Ishikawa (cell line): Measurements from ENCODE around the gene AHI1.

ENCODE experiments used
- CEBPB ChIP-seq: IDR thresholded peaks from 2 replicates; pipeline ENCODE4 v1.6.1; 2012
- CREB1 ChIP-seq: IDR thresholded peaks from 2 replicates; pipeline ENCODE4 v1.6.1; 2012; ENCODE audit warnings: low read depth
- EGR1 ChIP-seq: IDR thresholded peaks from 2 replicates; pipeline ENCODE4 v1.6.1; 2012
- EP300 ChIP-seq: IDR thresholded peaks from 2 replicates; pipeline ENCODE4 v1.6.1; 2012; ENCODE audit warnings: borderline replicate concordance
- FOXM1 ChIP-seq: IDR thresholded peaks from 2 replicates; pipeline ENCODE4 v1.6.1; 2012; ENCODE audit warnings: low read depth, borderline replicate concordance
- MAX ChIP-seq: IDR thresholded peaks from 2 replicates; pipeline ENCODE4 v1.6.1; 2012
- NFIC ChIP-seq: IDR thresholded peaks from 2 replicates; pipeline ENCODE4 v1.6.1; 2012
- RAD21 ChIP-seq: IDR thresholded peaks from 2 replicates; pipeline ENCODE4 v1.6.1; 2012; ENCODE audit warnings: low read depth
- TAF1 ChIP-seq: IDR thresholded peaks from 2 replicates; pipeline ENCODE4 v1.6.1; 2012; ENCODE audit warnings: low read depth, mild to moderate bottlenecking
- TCF12 ChIP-seq: IDR thresholded peaks from 2 replicates; pipeline ENCODE4 v1.6.1; 2012; ENCODE audit warnings: low read depth
- TEAD4 ChIP-seq: IDR thresholded peaks from 2 replicates; pipeline ENCODE4 v1.6.1; 2012
- YY1 ChIP-seq: IDR thresholded peaks from 2 replicates; pipeline ENCODE4 v1.6.1; 2012; ENCODE audit warnings: low read depth
- ZBTB7A ChIP-seq: IDR thresholded peaks from 2 replicates; pipeline ENCODE4 v1.6.1; 2012; ENCODE audit warnings: low read depth
- TF ChIP-seq, protein P1 (sequence below): IDR thresholded peaks from 2 replicates; pipeline ENCODE4 v1.6.1; 2012; ENCODE audit warnings: low read depth, mild to moderate bottlenecking
- TF ChIP-seq, protein P2 (sequence below): IDR thresholded peaks from 2 replicates; pipeline ENCODE4 v1.6.1; 2012

The AHI1 gene

DNA sequence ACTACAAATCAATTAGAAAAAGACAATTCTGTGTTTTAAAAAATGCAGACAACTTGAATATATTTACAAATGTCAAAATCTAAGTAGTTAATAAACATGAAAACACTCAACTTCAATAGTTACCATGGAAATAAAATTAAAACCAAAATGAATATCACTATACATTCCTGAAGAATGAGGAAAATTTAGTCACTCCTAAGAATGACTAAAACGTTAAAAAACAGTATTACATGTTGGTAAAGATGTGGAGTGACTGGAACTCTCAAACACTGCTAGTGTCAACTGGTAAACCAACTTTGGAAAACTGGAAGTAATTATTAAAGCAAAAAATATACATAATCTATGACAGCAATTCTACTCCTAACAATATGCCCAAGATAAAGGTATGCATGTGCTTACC, 36.3 kb downstream of the AHI1 start:
- TF ChIP-seq CEBPB (no peak), ZBTB7A (no peak), FOXM1 (no peak), RAD21 (no peak), MAX (no peak), CREB1 (no peak), TAF1 (no peak)

DNA sequence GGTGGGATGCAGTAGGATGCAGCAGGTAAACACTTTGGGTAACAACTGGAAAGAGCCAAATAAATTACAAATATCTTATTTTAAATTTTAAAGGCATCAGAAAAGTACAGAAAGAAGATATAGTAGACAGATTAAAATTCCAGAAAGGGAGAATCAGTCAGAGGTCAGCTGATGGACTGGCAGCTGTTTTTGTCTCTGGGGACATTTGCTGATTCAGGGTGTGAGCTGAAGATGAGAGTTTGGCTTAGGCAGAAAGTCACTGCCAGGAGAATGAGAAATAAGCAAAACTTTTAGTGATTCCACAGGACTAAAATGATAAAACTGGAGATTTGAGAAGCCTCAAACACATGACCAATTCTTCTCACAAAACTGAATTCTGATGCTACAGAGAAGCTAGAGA, 39.5 kb downstream of the AHI1 start:
- TF ChIP-seq TCF12: no peak

DNA sequence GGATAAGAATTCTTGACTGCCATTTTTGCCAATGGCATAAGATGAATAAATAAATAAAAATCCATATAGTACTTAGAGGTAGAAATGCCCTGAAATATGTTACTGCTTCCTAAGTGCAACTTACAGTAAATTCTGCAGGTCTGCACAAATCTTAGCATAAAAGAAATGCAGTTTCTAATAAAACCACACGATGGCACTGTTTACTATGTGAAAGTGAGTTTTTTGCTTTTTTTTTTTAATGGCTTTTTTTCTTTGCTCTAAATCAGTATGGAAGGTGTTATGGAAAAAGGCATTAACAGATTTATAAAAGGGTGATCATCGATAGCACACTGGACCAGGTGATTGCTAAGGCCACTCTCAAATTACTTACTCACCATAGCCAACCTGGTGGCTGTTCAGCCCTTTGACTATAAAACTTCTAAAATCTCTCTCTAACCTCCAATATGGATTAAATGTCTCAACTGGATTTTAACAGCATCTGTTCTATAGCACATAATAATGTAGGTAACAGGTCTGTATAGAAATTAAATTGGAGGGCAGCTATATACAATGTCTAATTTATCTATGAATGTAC, 45.8 kb downstream of the AHI1 start:
- TF ChIP-seq NFIC (no peak), RAD21 (peak; percentile 60)

DNA sequence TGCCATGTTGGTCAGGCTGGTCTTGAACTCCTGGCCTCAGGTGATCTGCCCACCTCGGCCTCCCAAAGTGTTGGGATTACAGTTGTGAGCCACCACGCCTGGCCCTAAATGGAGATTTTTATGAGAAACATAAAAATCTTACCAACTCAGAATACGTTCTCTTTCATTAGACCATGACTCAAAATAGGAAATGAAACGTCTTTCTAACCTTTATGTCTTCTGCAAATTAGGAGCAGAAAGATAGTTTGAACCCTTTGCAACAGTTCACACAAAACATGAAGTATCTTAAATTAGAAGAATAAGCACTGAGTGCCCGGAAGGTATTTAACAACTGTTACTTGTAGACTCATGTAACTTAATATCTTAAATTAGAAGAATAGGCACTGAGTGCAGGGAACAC, 48.3 kb downstream of the AHI1 start:
- TF ChIP-seq RAD21: no peak
- no peak for TF ChIP-seq FOXM1
- TF ChIP-seq YY1: no peak
- TF ChIP-seq, protein P1, sequence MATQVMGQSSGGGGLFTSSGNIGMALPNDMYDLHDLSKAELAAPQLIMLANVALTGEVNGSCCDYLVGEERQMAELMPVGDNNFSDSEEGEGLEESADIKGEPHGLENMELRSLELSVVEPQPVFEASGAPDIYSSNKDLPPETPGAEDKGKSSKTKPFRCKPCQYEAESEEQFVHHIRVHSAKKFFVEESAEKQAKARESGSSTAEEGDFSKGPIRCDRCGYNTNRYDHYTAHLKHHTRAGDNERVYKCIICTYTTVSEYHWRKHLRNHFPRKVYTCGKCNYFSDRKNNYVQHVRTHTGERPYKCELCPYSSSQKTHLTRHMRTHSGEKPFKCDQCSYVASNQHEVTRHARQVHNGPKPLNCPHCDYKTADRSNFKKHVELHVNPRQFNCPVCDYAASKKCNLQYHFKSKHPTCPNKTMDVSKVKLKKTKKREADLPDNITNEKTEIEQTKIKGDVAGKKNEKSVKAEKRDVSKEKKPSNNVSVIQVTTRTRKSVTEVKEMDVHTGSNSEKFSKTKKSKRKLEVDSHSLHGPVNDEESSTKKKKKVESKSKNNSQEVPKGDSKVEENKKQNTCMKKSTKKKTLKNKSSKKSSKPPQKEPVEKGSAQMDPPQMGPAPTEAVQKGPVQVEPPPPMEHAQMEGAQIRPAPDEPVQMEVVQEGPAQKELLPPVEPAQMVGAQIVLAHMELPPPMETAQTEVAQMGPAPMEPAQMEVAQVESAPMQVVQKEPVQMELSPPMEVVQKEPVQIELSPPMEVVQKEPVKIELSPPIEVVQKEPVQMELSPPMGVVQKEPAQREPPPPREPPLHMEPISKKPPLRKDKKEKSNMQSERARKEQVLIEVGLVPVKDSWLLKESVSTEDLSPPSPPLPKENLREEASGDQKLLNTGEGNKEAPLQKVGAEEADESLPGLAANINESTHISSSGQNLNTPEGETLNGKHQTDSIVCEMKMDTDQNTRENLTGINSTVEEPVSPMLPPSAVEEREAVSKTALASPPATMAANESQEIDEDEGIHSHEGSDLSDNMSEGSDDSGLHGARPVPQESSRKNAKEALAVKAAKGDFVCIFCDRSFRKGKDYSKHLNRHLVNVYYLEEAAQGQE: no peak
- no peak for TF ChIP-seq TAF1
- TF ChIP-seq EP300: no peak
- TF ChIP-seq TCF12: no peak
- TF ChIP-seq, protein P2, sequence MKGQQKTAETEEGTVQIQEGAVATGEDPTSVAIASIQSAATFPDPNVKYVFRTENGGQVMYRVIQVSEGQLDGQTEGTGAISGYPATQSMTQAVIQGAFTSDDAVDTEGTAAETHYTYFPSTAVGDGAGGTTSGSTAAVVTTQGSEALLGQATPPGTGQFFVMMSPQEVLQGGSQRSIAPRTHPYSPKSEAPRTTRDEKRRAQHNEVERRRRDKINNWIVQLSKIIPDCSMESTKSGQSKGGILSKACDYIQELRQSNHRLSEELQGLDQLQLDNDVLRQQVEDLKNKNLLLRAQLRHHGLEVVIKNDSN: no peak
- TF ChIP-seq TEAD4: no peak
- no peak for TF ChIP-seq CREB1
- TF ChIP-seq CEBPB: no peak
- no peak for TF ChIP-seq ZBTB7A
- TF ChIP-seq NFIC: no peak

DNA sequence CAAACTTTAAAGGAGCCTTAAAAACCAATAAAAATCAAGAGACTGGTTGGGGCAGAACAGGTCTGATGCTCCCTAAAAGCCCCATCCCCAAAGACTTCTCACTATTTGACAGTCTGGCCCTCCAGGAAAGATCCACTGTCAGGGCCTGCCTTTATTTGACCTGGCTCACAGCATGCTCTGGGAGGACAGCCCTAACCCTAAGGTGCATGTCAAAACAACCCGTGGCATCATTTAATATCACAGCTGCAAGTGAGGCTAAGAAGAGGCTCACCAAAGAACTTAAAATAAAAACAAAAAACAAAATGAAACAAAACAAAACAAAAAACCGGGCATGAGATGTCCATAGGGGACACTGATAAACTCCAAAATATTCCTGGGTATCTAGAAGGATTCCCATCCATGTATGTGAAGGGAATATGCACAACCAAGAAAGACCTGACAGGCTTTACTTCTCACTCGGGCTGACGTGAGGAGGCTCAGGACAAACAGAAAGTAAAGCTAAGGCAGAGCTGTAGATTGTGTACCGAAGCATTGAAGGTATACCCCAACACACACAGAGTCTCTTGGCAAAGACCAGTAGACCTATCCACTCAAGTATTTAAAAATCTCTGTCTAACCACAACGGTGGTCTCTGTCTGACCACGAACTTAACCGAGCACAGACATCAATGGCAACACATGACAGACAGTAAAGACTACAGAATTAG, 57.3 kb downstream of the AHI1 start:
- TF ChIP-seq RAD21 (no peak), MAX (no peak), CEBPB (no peak), TAF1 (no peak), TCF12 (no peak), YY1 (no peak), EGR1 (no peak)
- TF ChIP-seq, protein P1: no peak
- TF ChIP-seq, protein P2: no peak

DNA sequence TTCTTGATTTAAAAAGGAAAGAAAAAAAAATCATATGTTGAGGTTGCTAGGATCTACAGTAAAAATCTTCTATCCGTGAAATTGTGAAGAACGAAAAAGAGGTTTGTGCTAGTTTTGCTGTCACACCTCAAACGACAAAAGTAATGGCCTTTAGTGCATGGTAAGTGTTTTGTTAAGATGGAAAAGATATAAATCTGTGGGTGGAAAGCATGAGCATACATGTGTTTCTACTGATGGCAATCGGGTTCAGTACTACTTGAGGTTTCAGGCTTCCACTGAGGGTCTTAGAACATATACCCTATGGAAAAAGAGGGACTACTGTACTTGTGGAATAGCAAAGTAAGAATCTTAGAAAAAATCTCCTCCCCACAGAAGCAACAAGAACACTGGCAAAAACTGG, 58.0 kb downstream of the AHI1 start:
- TF ChIP-seq, protein P1: no peak
- no peak for TF ChIP-seq YY1
- no peak for TF ChIP-seq EP300
- TF ChIP-seq TAF1: no peak
- TF ChIP-seq NFIC: no peak
- no peak for TF ChIP-seq TCF12
- no peak for TF ChIP-seq CREB1
